WI38 (cell line): ENCODE measurements around the gene ITGB2.

Source experiments
- H3K4me3 ChIP-seq: 2 replicates; pipeline ENCODE4 v1.5.1; 2011; ENCODE audit warnings: low read depth, mild to moderate bottlenecking, control low read depth, low read length
- TF ChIP-seq, protein P1 (sequence below): IDR thresholded peaks from 2 replicates; pipeline ENCODE4 v1.5.1; 2012; ENCODE audit warnings: low read depth, mild to moderate bottlenecking, control low read depth, low read length

Gene ITGB2

GRCh38 chr21:44920694-44921604 lies at the start of gene ITGB2:
Gene ITGB2 (minus strand): TSS chr21:44920899. CDS start chr21:44910782, 10,117 bp downstream.
- TF ChIP-seq, protein P1, sequence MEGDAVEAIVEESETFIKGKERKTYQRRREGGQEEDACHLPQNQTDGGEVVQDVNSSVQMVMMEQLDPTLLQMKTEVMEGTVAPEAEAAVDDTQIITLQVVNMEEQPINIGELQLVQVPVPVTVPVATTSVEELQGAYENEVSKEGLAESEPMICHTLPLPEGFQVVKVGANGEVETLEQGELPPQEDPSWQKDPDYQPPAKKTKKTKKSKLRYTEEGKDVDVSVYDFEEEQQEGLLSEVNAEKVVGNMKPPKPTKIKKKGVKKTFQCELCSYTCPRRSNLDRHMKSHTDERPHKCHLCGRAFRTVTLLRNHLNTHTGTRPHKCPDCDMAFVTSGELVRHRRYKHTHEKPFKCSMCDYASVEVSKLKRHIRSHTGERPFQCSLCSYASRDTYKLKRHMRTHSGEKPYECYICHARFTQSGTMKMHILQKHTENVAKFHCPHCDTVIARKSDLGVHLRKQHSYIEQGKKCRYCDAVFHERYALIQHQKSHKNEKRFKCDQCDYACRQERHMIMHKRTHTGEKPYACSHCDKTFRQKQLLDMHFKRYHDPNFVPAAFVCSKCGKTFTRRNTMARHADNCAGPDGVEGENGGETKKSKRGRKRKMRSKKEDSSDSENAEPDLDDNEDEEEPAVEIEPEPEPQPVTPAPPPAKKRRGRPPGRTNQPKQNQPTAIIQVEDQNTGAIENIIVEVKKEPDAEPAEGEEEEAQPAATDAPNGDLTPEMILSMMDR, result no peak
- no peak within 1 kb of the TSS for H3K4me3 ChIP-seq

DNA sequence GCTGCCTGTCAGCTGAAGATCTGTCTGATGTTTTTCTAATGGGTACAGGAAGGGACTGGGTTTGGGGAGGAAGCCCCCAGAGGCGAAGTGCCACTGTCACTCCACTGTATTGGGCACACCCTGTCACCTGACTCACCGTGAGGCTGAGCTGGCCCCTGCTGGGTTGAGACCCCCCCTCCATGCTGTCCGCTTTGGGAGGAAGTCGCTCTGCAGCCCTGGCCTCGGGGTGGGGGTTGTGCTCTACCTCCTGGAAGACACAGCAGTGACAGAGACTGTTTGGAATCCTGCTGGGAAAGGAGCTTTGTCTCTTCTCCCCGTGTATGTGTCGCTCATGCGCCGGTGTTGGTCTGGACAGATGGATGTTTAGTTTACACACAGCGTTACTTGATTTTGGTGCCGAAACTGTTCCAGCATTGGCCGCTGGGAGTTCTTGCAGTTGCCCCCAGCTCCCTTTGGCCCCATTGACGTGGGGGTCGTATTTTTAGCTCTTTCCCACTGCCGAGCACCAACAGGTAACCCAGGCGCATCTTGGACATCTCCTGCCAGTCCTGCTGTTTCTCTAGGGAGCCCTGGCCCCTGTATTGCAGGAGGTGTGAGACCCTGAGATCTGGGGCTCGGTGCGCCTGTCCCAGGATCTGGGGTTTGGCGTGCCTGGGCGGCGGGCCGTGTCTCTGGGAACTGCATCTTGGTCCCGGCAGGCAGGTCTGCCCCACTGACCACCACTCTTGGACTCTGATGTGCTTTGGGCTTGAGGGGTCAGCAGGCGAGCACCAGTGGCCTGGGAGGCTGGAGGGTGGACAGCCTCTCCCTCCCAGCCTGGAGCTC lies 49.4 kb upstream of the ITGB2 start:
- TF ChIP-seq, protein P1, result no peak
- no peak overlapping the region for H3K4me3 ChIP-seq

DNA sequence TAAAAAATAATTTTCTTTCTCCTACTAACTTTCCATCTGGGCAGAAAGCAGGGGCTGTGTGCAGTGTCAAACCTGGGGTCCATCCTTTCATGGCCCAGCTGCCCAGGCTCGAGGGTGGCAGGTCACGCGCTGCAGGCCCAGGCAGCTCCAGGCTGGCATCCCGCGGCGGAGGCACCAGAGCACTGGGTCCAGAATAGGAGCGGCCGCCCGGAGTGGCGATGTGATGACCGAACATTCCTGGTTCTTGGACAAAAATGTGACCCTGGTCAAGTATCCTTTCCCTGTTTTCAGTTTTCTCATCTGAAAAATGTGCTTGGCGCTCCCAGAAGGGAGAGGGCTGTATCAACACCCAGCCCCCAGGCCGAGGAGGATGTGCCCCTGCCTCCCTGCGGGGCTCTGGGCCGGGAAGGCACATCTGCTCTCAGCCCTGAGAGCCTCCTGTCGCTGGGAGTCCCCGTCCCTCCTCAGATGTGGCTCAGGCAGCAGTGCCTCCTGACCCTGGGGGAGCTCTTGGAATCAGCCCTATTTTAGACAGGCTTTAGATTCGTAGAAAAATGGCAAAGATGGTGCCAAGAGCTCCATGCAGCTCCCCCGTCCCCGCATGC lies 48.5 kb upstream of the ITGB2 start:
- H3K4me3 ChIP-seq, result no peak overlapping the region
- TF ChIP-seq, protein P1, result no peak

GRCh38 chr21:44967082-44968047 lies 46.7 kb upstream of the ITGB2 start:
- TF ChIP-seq, protein P1, result no peak
- H3K4me3 ChIP-seq, result no peak overlapping the region

DNA sequence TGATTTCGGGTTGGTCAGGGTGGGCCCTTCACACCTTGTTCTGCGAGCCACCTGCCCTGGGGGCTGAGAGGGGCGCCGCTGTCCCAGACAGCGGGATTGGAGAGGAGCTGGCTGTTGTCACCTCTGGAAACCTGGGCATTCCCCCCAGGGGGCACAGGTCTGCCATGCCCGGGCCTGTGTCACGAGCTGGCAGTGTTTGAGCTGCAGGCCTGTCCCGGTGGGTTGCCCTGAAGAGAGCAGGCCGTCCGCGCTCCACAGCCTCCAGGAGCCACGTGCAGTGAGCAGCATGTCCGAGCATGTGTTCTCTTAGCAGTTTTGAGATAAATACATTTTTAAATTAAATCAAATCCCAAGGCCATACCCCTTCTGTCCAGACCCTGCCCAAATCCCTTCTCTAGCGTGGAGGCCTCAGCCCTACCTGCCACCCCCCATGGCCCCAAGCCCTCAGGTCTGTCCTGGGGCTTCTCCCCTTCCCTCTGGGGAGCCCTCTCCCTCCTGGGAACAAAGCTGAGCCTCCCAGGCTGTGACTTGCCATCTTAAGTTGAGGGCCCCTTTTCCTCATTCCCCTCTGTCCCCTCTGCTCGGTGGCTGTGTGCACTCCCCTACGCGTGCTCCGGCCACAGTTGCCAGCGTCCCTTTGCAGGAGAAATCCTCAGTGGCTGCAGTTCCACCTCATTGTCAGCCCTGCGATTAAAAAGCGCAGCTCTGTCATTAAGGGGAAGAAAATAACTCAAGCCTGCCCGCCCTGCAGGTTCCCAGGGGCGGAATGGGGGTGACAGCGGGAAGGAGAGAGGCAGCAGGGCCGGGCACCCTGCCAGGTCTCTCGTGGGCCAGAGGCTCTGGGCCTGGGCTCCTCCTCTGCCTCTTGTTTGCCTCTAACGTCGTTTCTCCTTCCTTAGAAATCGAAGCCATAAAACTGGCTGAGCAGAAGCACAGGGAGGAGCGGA lies 45.7 kb upstream of the ITGB2 start:
- TF ChIP-seq, protein P1, result no peak
- H3K4me3 ChIP-seq, result no peak overlapping the region
